ENCODE measurements around the gene ZFR2.
"Not testable (repeated sequence)": the region's sequence is repeated elsewhere in the genome, so short reads cannot be mapped to it uniquely, and the experiment has no call there.

ZFR2 gene

DNA sequence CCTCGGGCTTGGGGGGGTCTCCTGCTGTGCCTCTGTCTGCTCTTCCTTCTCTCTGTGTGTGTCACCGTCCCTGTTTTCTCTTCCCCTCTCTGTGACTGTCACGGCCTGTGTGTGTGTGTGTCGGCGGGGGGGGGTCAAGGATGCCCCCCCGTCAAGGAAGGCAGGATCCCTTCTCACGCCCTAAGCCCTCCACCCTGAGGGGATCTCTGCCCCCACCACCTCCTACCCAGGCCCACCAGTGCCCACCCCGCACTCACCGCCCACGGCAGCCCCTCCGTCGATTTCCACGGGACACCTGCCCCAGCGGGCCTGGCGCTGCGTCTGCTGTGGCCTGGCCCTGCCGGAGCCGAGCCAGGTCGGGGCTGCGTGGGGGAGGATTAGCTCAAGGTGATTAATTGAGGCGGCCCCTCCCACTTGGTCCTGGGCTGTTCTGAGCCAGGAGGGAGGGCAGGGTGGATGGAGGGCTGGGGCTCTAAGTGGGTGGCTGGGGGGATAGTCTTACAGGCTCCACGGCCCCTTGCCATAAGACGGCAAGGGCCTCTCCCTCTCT is 96.9 kb downstream of the ZFR2 start, which contains the start of gene RAX2:
TSS of gene RAX2 (minus strand) at position 323 of the 550 bp plus-strand sequence. CDS start 486 bp downstream, outside the sequence.
- no peaks in the 10 kb centered on the region for H3K9me3 ChIP-seq (replicated peaks; ENCODE audit: low read length)
- no peak within 1 kb of the TSS for H3K9ac ChIP-seq (ENCODE audit: low read depth, low read length)
- H3K4me1 ChIP-seq (ENCODE audit: control insufficient read depth, insufficient read depth, low read length) = no peaks in the 10 kb centered on the region
- no peak within 1 kb of the TSS for H3K4me2 ChIP-seq (ENCODE audit: low read length)
- H3K4me3 ChIP-seq (ENCODE audit: low read length) = no peak within 1 kb of the TSS
- H3K27me3 ChIP-seq (ENCODE audit: control insufficient read depth, insufficient read depth, low read length) = peaks cover 11% of the 10 kb centered on the region
- H3K36me3 ChIP-seq (ENCODE audit: insufficient read depth, low read length) = peaks cover 9% of the 10 kb centered on the region

DNA sequence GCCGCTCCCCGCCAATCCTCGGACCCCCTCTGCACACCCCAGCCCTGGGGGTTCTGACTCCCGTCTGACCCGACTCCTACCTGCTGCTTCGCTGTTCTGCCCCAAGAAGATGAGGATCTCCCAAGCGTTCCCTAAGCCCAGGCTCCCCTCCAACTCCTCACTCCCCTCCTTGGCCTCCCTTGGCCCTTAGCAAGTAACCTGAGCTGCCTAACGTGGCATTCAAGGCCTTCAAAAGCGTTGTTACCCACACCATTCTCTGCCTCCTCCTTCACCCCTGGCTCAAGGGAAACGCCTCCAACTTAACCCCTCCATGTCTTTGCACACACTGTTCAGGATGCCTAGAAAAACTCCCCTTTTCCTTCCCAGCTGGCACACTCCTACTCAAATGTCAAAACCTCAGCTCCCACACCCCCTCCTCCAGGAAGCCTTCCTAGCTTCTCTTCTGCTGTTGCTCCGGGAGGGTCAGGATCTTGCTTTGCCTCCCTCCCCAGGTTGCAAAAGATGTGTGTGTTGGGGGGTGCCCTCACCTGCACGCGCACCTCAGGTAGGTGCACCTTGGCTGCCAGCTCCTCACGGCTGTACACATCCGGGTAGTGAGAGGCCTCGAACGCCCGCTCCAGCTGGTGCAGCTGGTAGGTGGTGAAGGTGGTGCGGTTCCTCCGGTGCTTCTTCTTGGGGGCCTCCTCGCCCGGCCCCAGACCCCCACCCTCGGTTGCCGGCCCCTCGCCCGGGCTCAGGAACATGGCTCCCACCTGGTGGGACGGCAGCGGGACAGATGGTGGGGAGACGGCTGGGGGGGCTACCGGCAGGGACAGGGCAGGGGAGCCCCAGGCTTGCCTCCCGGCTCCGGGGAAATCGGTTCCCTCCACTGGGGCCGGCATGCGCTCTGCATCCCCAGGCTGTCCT is 97.6 kb downstream of the ZFR2 start:
- Histone ChIP-seq H3K36me3 (ENCODE audit: insufficient read depth, low read length) (peaks cover 16% of the 10 kb centered on the region), H3K4me2 (ENCODE audit: low read length) (no peak overlapping the region), H3K4me1 (ENCODE audit: control insufficient read depth, insufficient read depth, low read length) (no peaks in the 10 kb centered on the region), H3K9me3 (replicated peaks; ENCODE audit: low read length) (no peaks in the 10 kb centered on the region), H3K4me3 (ENCODE audit: low read length) (no peak overlapping the region), H3K27me3 (ENCODE audit: control insufficient read depth, insufficient read depth, low read length) (peaks cover 11% of the 10 kb centered on the region), H3K9ac (ENCODE audit: low read depth, low read length) (no peak overlapping the region)

DNA sequence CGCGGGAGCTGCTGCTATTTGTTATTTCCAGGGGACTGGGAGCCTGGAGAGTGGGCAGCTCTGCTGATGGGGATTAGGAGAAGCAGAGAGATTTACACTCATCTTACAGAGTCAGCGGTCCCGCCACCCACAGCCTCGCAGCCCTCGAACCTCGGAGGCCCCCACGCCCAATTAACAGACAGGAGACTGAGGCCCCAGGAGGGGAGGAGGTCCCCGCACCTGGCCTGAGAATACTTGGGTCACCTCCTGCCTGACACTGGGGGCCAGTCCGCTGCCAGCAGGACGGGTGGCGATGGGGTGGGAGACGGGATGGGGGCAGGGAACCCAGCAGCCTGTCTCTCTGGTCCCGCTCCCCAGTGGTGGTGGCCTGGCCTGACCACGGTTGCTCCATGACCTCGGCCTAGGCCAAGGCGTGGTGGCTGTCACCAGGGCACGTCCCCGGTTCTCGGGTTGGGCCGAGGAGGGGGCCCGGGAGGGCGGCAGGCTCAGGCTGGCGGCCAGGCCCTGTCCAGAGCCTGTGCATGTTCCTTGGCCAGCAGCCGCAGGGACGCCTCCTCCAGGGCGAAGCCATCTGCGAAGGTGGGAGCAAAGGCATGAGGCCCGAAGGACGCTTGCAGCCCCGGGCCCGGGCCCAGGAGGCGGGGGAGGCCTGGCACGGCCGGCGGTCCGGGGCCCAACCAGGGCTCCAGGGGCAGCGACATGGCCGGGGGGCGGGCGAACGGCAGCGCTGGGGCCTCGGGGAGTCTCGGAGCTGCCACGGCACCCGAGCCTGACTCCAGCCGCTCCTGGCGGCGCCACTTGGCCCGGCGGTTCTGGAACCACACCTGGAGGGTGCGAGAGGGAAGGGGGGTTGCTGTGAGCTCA is 98.5 kb downstream of the ZFR2 start:
- H3K4me1 ChIP-seq (ENCODE audit: control insufficient read depth, insufficient read depth, low read length) = no peaks in the 10 kb centered on the region
- H3K9me3 ChIP-seq (replicated peaks; ENCODE audit: low read length) = no peaks in the 10 kb centered on the region
- peaks cover 17% of the 10 kb centered on the region for H3K36me3 ChIP-seq (ENCODE audit: insufficient read depth, low read length)
- no peak overlapping the region for H3K4me2 ChIP-seq (ENCODE audit: low read length)
- peaks cover 11% of the 10 kb centered on the region for H3K27me3 ChIP-seq (ENCODE audit: control insufficient read depth, insufficient read depth, low read length)
- no peak overlapping the region for H3K4me3 ChIP-seq (ENCODE audit: low read length)
- no peak overlapping the region for H3K9ac ChIP-seq (ENCODE audit: low read depth, low read length)

DNA sequence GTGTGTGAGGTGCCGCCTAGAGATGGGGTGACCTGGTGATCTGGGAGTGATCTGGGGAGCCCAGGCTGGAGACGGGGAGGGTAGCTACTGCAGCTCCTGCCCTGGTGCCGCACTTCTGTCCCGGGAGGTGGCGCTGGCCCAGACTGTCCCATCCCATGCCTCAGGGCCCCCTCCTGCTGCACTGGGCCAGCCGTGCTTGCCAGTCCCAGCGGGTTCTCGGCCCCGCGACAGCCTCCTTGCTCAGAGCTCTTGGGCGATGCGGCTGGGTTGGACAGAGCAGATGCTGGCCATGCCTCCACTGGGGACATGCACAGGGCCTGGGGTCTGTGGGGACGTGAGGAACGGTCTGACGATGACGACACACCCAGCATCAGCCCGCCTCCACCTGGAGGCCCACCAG is 99.3 kb downstream of the ZFR2 start:
- Histone ChIP-seq H3K9me3 (replicated peaks; ENCODE audit: low read length) (no peaks in the 10 kb centered on the region), H3K4me3 (ENCODE audit: low read length) (no peak overlapping the region), H3K4me2 (ENCODE audit: low read length) (no peak overlapping the region), H3K4me1 (ENCODE audit: control insufficient read depth, insufficient read depth, low read length) (no peaks in the 10 kb centered on the region), H3K27me3 (ENCODE audit: control insufficient read depth, insufficient read depth, low read length) (peaks cover 8% of the 10 kb centered on the region), H3K36me3 (ENCODE audit: insufficient read depth, low read length) (peaks cover 22% of the 10 kb centered on the region), H3K9ac (ENCODE audit: low read depth, low read length) (no peak overlapping the region)

DNA sequence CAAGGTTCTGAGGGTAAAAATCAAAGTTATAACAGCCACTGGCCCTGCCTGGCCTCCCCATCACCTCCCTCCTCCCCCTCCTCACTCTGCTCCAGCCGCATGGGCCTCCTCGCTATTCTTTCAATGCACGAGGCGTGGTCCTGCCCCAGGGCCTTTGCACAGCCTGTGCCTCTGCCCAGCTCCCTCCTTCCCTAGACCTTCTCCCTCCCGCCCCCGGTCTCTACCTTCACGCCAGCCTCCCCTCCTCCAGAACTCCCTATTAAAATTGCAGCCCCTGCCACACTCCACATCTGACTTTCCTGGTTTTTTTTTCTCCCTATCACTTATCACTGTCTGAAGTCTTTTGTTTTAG is 100.1 kb downstream of the ZFR2 start:
- Histone ChIP-seq H3K4me1 (ENCODE audit: control insufficient read depth, insufficient read depth, low read length) (no peaks in the 10 kb centered on the region), H3K9ac (ENCODE audit: low read depth, low read length) (no peak overlapping the region), H3K4me3 (ENCODE audit: low read length) (no peak overlapping the region), H3K27me3 (ENCODE audit: control insufficient read depth, insufficient read depth, low read length) (peaks cover under 1% of the 10 kb centered on the region), H3K4me2 (ENCODE audit: low read length) (no peak overlapping the region), H3K36me3 (ENCODE audit: insufficient read depth, low read length) (peaks cover 22% of the 10 kb centered on the region), H3K9me3 (replicated peaks; ENCODE audit: low read length) (no peaks in the 10 kb centered on the region)

DNA sequence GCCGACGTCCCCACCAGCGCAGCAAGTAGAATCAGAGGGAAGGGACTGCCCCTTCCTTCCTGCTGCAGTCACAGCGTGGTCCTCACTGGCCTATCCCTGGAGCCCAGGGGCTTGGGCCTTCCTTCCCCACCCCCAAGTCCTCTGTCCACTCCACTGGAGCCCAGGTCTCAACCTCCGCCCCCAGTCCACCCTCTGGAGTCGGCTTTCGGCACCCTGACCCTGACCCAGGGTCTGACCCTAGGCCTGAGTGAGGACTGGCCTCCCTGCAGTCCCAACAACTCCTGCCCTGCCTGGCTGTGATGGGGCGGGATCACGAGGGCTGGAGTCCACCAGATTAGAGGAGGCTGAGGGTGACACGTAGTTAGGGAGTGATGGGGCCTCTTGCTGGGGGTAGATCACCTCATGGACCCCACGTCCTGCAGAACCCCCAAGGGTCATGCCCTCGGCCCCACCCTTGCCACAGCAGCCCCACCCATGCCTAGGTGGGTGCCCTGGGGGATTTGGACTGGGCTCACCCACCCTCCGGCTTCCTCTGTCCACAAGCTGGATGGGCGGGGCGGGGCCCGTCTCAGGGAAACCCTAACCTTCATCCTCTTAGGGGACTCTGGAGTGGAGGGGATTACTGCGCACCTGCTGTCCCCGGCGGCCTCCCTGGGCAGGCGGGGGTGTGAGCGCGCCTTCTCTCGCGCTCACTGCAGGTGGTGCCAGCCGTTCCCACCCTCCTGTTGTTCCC is 100.7 kb downstream of the ZFR2 start:
- H3K36me3 ChIP-seq (ENCODE audit: insufficient read depth, low read length) = peaks cover 22% of the 10 kb centered on the region

DNA sequence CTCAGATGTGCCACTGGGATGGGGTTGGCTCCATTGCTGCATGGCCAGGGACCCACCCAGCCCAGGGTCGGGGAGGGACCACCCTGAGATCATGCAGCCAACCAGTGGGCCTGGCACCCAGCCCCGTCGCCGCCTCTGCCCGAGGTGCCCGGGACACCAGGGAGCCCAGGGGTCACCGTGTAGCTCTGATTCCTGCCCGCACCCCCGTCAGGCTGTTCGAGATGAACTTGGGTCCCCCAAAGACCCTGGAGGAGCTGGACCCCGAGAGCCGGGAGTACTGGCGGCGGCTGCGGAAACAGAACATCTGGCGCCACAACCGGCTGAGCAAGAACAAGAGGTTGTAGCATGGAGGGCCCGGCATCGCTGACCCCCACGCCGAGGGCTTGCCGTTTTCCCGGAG is 101.8 kb downstream of the ZFR2 start:
- H3K9ac ChIP-seq (ENCODE audit: low read depth, low read length) = no peak overlapping the region
- no peaks in the 10 kb centered on the region for H3K9me3 ChIP-seq (replicated peaks; ENCODE audit: low read length)
- H3K36me3 ChIP-seq (ENCODE audit: insufficient read depth, low read length) = peaks cover 22% of the 10 kb centered on the region
- no peak overlapping the region for H3K4me2 ChIP-seq (ENCODE audit: low read length)
- no peaks in the 10 kb centered on the region for H3K27me3 ChIP-seq (ENCODE audit: control insufficient read depth, insufficient read depth, low read length)
- peaks cover 6% of the 10 kb centered on the region for H3K4me1 ChIP-seq (ENCODE audit: control insufficient read depth, insufficient read depth, low read length)
- H3K4me3 ChIP-seq (ENCODE audit: low read length) = no peak overlapping the region

More for the DNA sequence above, 100.7 kb downstream of the ZFR2 start:
- no peak overlapping the region for H3K9ac ChIP-seq (ENCODE audit: low read depth, low read length)
- no peak overlapping the region for H3K4me2 ChIP-seq (ENCODE audit: low read length)
- no peak overlapping the region for H3K4me3 ChIP-seq (ENCODE audit: low read length)
- H3K9me3 ChIP-seq (replicated peaks; ENCODE audit: low read length) = no peaks in the 10 kb centered on the region
- peaks cover 4% of the 10 kb centered on the region for H3K4me1 ChIP-seq (ENCODE audit: control insufficient read depth, insufficient read depth, low read length)
- H3K27me3 ChIP-seq (ENCODE audit: control insufficient read depth, insufficient read depth, low read length) = no peaks in the 10 kb centered on the region

DNA sequence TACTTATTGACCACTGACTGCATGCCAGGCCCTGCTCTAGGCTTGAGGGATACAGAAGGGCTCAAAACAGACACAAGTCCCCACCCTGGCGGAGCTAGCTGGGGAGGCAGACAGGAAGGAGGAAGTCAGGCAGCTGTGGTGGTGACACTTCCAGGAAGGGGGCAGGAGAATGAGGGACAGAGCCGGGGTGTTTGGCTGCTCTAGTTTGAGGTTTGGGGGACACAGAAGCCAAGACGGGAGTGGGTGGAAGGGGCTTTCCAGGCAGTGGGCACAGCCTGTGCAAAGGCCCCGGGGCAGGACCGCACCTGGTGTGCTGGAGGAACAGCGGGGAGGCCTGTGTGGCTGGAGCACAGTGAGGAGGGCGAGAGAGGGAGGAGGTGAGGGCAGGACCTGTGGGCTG is 102.3 kb downstream of the ZFR2 start:
- Histone ChIP-seq H3K9me3 (replicated peaks; ENCODE audit: low read length) (no peaks in the 10 kb centered on the region), H3K4me1 (ENCODE audit: control insufficient read depth, insufficient read depth, low read length) (peaks cover 10% of the 10 kb centered on the region), H3K4me3 (ENCODE audit: low read length) (no peak overlapping the region), H3K27me3 (ENCODE audit: control insufficient read depth, insufficient read depth, low read length) (no peaks in the 10 kb centered on the region), H3K9ac (ENCODE audit: low read depth, low read length) (no peak overlapping the region), H3K4me2 (ENCODE audit: low read length) (no peak overlapping the region), H3K36me3 (ENCODE audit: insufficient read depth, low read length) (peaks cover 22% of the 10 kb centered on the region)

DNA sequence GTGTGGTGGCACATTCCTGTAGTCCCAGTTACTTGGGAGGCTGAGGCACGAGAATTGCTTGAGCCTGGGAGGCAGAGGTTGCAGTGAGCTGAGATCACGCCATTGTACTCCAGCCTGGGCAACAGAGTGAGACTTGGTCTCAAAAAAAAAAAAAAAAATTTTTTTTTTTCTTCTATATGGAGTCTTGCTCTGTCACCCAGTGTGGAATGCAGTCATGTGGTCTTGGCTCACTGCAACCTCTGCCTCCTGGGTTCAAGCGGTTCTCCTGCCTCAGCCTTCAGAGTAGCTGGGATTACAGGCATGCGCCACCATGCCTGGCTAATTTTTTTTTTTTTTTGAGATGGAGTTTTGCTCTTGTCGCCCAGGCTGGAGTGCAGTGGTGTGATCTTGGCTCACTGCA is 103.1 kb downstream of the ZFR2 start:
- not testable (repeated sequence) for H3K9me3 ChIP-seq (replicated peaks; ENCODE audit: low read length); H3K4me2 ChIP-seq (ENCODE audit: low read length); H3K9ac ChIP-seq (ENCODE audit: low read depth, low read length); H3K27me3 ChIP-seq (ENCODE audit: control insufficient read depth, insufficient read depth, low read length); H3K4me3 ChIP-seq (ENCODE audit: low read length)
- H3K36me3 ChIP-seq (ENCODE audit: insufficient read depth, low read length) = peaks cover 22% of the 10 kb centered on the region
- H3K4me1 ChIP-seq (ENCODE audit: control insufficient read depth, insufficient read depth, low read length) = peaks cover 12% of the 10 kb centered on the region

DNA sequence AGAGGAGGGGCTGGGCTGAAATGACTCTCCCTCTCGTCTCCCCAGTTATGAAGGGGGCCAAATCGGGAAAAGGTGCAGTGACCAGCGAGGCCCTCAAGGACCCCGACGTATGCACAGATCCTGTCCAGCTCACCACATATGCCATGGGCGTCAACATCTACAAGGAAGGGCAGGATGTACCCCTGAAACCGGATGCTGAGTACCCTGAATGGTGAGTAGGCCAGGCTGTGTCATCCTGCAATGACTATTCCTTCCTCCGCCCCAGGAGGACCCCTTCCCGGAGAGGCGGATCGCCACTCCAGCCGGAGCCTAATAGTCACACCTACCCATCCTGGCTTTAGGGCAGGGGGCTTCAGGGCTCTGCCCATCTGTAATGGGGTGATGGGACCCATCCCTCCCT is 103.7 kb downstream of the ZFR2 start:
- Histone ChIP-seq H3K36me3 (ENCODE audit: insufficient read depth, low read length) (peaks cover 22% of the 10 kb centered on the region), H3K9me3 (replicated peaks; ENCODE audit: low read length) (no peaks in the 10 kb centered on the region), H3K4me2 (ENCODE audit: low read length) (no peak overlapping the region), H3K9ac (ENCODE audit: low read depth, low read length) (no peak overlapping the region), H3K4me1 (ENCODE audit: control insufficient read depth, insufficient read depth, low read length) (peaks cover 18% of the 10 kb centered on the region), H3K4me3 (ENCODE audit: low read length) (no peak overlapping the region), H3K27me3 (ENCODE audit: control insufficient read depth, insufficient read depth, low read length) (no peaks in the 10 kb centered on the region)
